Pancreas (tissue), 10 donors: ENCODE data around the gene DUSP11. TPM values are rescaled to one million over a fixed set of nuclear protein-coding genes. Genes with fewer than 3 reads are reported as not detected.

Source experiments
- ATAC-seq, 4 donors: fragments of 200-7000 bp; cut with Tn5 transposase; one replicate each; pipeline versions ENCODE4 v1.8.0 to v1.9.1; 2020; ENCODE audit warnings: mild to moderate bottlenecking in 4 of 4, moderate library complexity in 4 of 4
- DNase-seq, 6 donors: peaks; one replicate each; pipeline ENCODE4 v3.0.0-alpha.2; 2020
- FAIRE-seq: peaks from 2 replicates; lab custom pipeline; 2012; peaks lifted over from hg19 to GRCh38; lab: Jason Lieb, UNC
- H3K27ac ChIP-seq, 4 donors: fragments of 200-600 bp; sonication (generic); 1 replicate in 3 of 4; 2 replicates in 1 of 4; pipeline versions ENCODE4 v1.5.0 to v1.8.0; 2020
- H3K27me3 ChIP-seq, 4 donors: fragments of 200-600 bp; one replicate each; pipeline ENCODE4 v1.8.0; 2021
- H3K36me3 ChIP-seq, 3 donors: fragments of 200-600 bp; sonication (generic) in 1 of 3; one replicate each; pipeline versions ENCODE4 v1.5.0 to v1.8.0; 2020 to 2021
- H3K4me1 ChIP-seq, 3 donors: fragments of 200-600 bp; one replicate each; pipeline ENCODE4 v1.8.0; 2021
- H3K4me3 ChIP-seq, 4 donors: fragments of 200-600 bp; sonication (generic) in 2 of 4; one replicate each; pipeline versions ENCODE4 v1.5.0 to v1.8.0; 2020 to 2021
- H3K9me3 ChIP-seq, 4 donors: fragments of 200-600 bp; one replicate each; pipeline ENCODE4 v1.8.0; 2021
- WGBS, 2 donors: extraction: QIAGEN DNeasy Blood & Tissue Kit; methylation state at CpG; one replicate each; pipeline ENCODE4 v1.1.7; 2013; 5-methylcytosine and 5-hydroxymethylcytosine counted together
- intact Hi-C, 3 donors: fragments of 100-400 bp; cut with DNase I; formaldehyde crosslinking; loops; one replicate each; pipeline versions ENCODE4 v1.11.1 to v1.14.2; 2022
- polyA plus RNA-seq, 2 donors: library from polyadenylated mRNA; stranded (reverse); fragments of 200-250 nt; gene quantifications; one replicate each; pipeline ENCODE4 v1.2.3, GENCODE V29; 2013
- total RNA-seq, 6 donors: library from RNA; stranded (reverse); fragmentation: NEBNext Ultra II Directional in 4 of 6; extraction: Animal tissue kit (Norgen Biotek cat#: 25700) in 4 of 6; gene quantifications; one replicate each; pipeline versions ENCODE4 v1.2.1 to v1.2.4, GENCODE V29; 2021 to 2023
- TF ChIP-seq, protein P1 (sequence below), 4 donors: fragments of 200-600 bp; sonication (generic) in 3 of 4; IDR thresholded peaks; one replicate each; pipeline versions ENCODE4 v1.5.0 to v1.8.0; 2021; ENCODE audit warnings: antibody characterized with exemption in 4 of 4
- donor health status: healthy with polysubstance abuse.
- donor health status: DM: no; HTN: no; CAD: no; lungs with moderate emphysema.
- donor health status: DM: no; HTN: no; CAD: no.
- donor health status: control.
- donor health status: control.
- donor health status: Bipolar disorder and iron deficiency.
- donor health status: DM: yes; HTN: yes; CAD: no.
- donor health status: DM: no; HTN: no; CAD: no.
- donor health status: DM: no; HTN: no; CAD: no.
- donor health status: DM: yes; HTN: yes; CAD: no.

The DUSP11 gene
- 10 to 100 TPM in 1 of 6 donors, 1 to 10 TPM in 5; 4.7 to 12.1 (median 6.8) TPM for total RNA-seq
- polyA plus RNA-seq = 10 to 100 TPM in 1 of 2 donors, 1 to 10 TPM in 1; 7.3 to 11.7 TPM

DNA sequence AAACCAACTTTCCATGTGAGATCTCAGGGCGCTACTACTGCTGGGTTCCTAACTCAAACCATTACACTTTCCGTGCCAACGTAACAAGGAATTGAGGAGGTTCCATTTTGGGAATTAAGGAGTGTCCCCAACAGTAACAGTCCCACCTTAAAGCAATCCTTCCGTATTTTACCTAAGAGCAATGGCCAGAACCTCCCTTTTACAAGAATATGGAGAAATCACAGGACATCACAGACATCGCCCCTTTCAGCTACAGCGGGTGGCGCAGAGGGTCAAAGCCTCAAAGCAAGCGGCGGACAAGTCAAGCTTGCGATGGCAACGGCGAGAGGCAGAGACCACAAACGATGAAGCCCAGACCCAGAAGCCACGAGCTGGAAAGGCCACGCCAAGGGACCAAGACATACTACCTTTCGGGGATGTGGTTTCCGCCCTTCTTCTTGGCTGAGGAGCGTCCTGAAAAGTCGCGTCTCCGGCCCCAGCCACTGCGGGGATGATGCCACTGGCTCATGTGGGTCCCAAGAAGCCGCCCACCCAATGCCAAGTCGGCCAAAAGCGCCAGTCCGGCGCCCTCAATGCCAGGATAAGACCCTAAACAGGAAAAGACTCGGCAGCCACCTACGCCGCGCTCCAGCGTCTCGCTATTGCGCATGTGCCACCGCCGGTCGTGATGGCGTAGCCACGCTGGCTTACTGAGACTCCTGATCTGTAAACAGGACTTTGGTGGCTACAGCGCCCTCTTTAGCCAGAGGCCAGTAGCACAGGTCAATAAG is at the start of gene DUSP11:
DUSP11 (minus strand) TSS at position 637 of the 770 bp plus-strand sequence; CDS start at position 508, 129 bp downstream.
- TF ChIP-seq, protein P1, sequence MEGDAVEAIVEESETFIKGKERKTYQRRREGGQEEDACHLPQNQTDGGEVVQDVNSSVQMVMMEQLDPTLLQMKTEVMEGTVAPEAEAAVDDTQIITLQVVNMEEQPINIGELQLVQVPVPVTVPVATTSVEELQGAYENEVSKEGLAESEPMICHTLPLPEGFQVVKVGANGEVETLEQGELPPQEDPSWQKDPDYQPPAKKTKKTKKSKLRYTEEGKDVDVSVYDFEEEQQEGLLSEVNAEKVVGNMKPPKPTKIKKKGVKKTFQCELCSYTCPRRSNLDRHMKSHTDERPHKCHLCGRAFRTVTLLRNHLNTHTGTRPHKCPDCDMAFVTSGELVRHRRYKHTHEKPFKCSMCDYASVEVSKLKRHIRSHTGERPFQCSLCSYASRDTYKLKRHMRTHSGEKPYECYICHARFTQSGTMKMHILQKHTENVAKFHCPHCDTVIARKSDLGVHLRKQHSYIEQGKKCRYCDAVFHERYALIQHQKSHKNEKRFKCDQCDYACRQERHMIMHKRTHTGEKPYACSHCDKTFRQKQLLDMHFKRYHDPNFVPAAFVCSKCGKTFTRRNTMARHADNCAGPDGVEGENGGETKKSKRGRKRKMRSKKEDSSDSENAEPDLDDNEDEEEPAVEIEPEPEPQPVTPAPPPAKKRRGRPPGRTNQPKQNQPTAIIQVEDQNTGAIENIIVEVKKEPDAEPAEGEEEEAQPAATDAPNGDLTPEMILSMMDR (IDR thresholded peaks at IDR 0.05) = peak; percentile 80 to 94 (median 85)
- Histone ChIP-seq H3K9me3 (no peaks in the 10 kb centered on the region), H3K27ac (peak within 1 kb of the TSS; percentile 46 to 85 (median 81)), H3K27me3 (no peaks in the 10 kb centered on the region), H3K4me3 (peak within 1 kb of the TSS; percentile 47 to 95 (median 82)), H3K36me3 (peaks cover 0 to 5% (median 0%) of the 10 kb centered on the region in 3 donors), H3K4me1 (peaks cover 0 to 19% (median 5%) of the 10 kb centered on the region in 3 donors)
- peak; percentile 89 to 98 (median 95) for DNase-seq
- ATAC-seq = peak; percentile 99 to 100 (median 100)
- peak; percentile 53 for FAIRE-seq
- 0% methylated on average over 40 of the region's 40 CpGs for WGBS, 2 donors
- intact Hi-C loops = no loop called here

DNA sequence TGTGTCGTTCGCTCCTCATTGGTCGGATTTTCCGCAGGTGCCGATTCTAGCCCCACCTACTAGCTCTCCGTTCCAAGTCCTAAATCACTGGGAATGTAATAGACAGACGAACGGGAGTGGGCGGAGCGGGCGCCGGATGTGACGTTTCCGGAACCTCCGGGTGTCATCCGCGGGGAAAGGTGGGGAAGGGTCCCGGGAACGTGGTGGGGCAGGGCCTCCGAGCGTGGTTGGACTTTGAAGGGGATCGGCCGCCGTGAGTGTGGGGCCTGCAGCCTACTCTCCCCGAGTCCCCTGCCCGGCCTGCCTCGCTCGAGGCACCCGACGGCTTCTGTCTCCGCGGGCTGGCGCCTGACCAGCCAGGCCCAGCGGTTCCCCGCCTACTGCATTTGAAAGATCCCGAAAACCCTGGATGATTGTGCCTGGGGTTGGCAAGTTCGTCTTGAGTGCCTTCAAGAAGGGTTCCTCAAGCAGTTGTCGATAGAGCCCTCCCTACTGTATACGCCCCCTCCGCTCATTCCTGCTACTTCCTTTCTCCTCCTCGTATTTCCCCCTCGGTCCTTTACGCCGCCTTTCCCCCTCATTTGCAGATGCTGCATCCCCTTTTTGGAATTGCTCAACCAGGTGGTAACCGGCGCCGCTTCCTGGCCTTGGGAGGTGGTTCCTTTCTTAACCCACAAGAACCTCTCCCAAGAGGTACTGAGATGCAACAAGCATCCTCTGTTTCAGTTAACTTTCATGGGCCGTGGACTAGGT is 49.1 kb upstream of the DUSP11 start, which contains the start of gene STAMBP:
STAMBP (plus strand) TSS at position 144 of the 753 bp plus-strand sequence. CDS start 1,896 bp downstream, outside the sequence.
- Histone ChIP-seq H3K4me1 (peaks cover 7 to 14% (median 14%) of the 10 kb centered on the region in 3 donors), H3K4me3 (peak within 1 kb of the TSS; percentile 53 to 88 (median 80)), H3K27ac (peak within 1 kb of the TSS; percentile 73 to 85 (median 79)), H3K9me3 (no peaks in the 10 kb centered on the region), H3K27me3 (no peaks in the 10 kb centered on the region), H3K36me3 (no peaks in the 10 kb centered on the region)
- 0% methylated on average over 47 to 48 of the region's 48 CpGs for WGBS, 2 donors
- TF ChIP-seq, protein P1 (IDR thresholded peaks at IDR 0.05) = no peak
- peak; percentile 99 to 100 (median 99) for ATAC-seq
- FAIRE-seq = peak; percentile 88
- intact Hi-C loops = loop anchor here in 1 of 3 donors (10.0 kb wide), 1 partner anchor 506 kb away; no protein-coding TSS in a partner anchor
- DNase-seq = peak; percentile 95 to 97 (median 97)

DNA sequence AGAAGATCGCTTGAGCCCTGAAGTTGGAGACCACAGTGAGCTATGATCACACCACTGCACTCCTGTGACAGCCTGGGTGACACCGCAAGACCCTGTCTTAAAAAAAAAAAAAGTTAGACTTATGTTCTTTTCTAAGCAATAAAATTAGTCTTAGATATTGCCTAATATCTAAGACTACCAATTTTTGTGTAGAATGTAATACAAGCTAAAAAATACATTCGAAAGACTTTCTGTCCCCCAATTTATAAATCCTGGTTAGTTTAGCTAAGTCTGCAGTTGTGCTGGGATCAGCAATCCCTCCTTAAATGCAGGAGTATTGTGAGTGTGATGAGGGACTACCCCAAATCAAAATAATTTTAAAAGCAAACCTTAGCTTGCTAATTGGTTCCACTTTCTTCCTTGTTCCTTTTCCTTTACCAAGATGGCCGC is 48.5 kb upstream of the DUSP11 start:
- no peaks in the 10 kb centered on the region for H3K36me3 ChIP-seq
- no peaks in the 10 kb centered on the region for H3K27me3 ChIP-seq
- DNase-seq (no peak), FAIRE-seq (no peak), ATAC-seq (no peak)
- WGBS, 2 donors = 59 to 64% methylated on average over 4 of the region's 4 CpGs
- H3K9me3 ChIP-seq = no peaks in the 10 kb centered on the region
- H3K4me1 ChIP-seq = peaks cover 7 to 14% (median 14%) of the 10 kb centered on the region in 3 donors
- peak overlapping the region; percentile 73 to 85 (median 79) for H3K27ac ChIP-seq
- H3K4me3 ChIP-seq = peak overlapping the region in 3 of 4 donors; percentile 78 to 88 (median 81)
- intact Hi-C loops = loop anchor here in 1 of 3 donors (10.0 kb wide), 1 partner anchor 506 kb away; no protein-coding TSS in a partner anchor
- TF ChIP-seq, protein P1 (IDR thresholded peaks at IDR 0.05) = no peak

DNA sequence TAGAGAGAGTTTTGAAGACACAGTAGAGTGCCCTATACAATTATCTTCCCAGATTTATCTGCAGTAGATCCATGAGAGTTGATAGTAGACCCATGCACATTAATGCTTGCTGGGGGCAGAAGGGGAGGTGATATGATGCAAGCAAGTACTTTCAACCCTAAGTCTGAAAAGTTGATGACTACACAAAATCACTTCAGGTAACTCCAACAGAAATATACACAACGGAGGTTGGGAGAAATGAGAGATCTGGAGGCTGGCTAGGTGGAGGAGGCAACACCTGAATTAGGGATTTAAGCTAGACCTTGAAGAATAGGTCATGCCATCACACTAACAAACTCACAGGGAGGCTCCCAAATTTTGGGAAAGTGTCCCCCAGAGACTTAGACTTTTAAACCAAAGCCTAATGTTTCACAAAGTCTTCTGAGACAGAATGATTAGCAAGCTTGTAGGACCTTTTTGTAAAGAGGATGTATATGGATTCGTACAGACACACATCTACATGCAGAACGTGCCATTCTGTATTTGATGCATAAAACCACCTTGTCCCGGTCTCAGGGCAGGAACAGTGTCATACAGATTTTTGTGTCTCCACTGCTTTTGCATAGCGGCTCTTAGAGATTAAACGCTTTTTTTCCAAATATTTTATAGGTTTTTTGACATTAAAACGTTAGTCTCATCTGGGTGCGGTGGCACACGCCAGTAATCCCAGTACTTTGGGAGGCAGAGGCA is 47.9 kb upstream of the DUSP11 start:
- ATAC-seq = no peak
- Histone ChIP-seq H3K36me3 (no peaks in the 10 kb centered on the region), H3K9me3 (no peaks in the 10 kb centered on the region), H3K4me3 (peak overlapping the region in 2 of 4 donors; percentile 78 to 81), H3K4me1 (peaks cover 7 to 14% (median 14%) of the 10 kb centered on the region in 3 donors), H3K27ac (peak overlapping the region in 1 of 4 donors; percentile 77), H3K27me3 (no peaks in the 10 kb centered on the region)
- DNase-seq = no peak
- TF ChIP-seq, protein P1 (IDR thresholded peaks at IDR 0.05) = no peak
- 76 to 78% methylated on average over 9 of the region's 9 CpGs for WGBS, 2 donors
- intact Hi-C loops = loop anchor here in 1 of 3 donors (10.0 kb wide), 1 partner anchor 507 kb away; no protein-coding TSS in a partner anchor
- FAIRE-seq = no peak
